GM15510 (cell line): ENCODE data around the gene KRT9.

ENCODE experiments used
- POLR2A ChIP-seq: IDR thresholded peaks from 3 replicates; pipeline ENCODE4 v1.6.1; 2011; ENCODE audit warnings: borderline replicate concordance; ENCODE audit not compliant: insufficient read length; ENCODE audit errors: extremely low read depth

The KRT9 gene

GRCh38 chr17:41528959-41529353, 42.9 kb downstream of the KRT9 start:
- TF ChIP-seq POLR2A: no peak

GRCh38 chr17:41527063-41528023, 44.5 kb downstream of the KRT9 start:
- TF ChIP-seq POLR2A: no peak

GRCh38 chr17:41524261-41524660, 47.6 kb downstream of the KRT9 start:
- no peak for TF ChIP-seq POLR2A

GRCh38 chr17:41523787-41524186, 48.1 kb downstream of the KRT9 start:
- no peak for TF ChIP-seq POLR2A

DNA sequence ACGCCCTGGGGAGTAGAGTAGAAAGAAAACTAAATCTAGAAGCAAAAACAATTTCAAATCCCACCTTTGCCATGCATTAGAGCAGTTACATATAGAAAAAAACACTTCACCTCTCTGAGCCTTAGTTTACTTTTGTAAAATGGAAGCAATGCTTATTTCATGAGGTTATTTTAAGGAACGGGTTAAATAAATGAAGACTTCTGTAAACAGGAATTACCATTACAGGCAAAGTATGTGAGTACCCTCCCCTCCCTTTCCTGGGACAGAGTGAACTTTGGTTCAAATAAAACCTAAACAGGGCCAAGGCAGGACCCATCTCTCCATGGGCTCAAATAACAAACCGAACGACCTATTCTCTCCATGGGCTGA, 48.6 kb downstream of the KRT9 start:
- no peak for TF ChIP-seq POLR2A

DNA sequence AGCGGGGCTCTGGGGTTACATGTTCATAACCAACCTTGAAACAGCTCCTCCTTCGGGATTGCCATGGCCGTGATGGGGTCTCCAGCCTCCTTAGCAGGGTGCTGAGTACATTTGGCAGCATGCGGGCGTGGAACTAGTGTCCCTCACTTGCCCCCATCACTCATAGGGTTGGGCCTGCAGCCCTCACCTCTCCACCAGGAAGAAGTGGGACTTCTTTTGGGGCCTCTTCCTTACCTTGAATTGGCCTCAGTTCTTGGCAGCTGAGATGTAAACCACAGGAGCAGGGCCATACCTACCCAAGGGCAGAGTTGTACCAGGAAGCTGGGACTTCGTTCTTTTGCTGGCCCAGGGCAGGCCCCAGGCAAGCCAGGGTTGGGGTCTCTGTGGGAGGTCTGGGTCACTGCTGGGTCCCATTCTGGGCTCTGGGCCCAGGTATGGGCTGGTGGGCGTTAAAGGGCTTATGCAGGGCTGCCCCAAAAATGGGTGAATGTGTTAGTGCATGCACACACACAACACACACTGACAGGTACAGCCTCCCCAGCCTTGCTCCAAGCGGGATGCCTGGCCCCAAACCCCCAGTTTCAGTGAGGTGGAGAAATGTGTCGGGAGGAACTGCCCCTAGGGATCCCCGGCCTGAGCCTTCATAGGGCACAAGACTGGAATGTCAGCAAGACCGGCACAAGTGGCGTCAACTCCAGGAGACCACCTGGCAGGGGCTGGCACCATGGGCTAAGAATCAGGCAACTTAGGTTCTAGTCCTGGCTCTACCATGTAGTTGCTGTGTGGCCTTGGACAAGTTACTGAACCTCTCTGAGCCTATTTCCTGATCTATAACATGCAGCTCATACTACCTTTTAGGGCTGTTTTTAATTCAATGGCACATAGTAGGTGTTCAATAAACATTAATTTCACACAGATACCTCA, 49.3 kb downstream of the KRT9 start:
- TF ChIP-seq POLR2A: no peak

DNA sequence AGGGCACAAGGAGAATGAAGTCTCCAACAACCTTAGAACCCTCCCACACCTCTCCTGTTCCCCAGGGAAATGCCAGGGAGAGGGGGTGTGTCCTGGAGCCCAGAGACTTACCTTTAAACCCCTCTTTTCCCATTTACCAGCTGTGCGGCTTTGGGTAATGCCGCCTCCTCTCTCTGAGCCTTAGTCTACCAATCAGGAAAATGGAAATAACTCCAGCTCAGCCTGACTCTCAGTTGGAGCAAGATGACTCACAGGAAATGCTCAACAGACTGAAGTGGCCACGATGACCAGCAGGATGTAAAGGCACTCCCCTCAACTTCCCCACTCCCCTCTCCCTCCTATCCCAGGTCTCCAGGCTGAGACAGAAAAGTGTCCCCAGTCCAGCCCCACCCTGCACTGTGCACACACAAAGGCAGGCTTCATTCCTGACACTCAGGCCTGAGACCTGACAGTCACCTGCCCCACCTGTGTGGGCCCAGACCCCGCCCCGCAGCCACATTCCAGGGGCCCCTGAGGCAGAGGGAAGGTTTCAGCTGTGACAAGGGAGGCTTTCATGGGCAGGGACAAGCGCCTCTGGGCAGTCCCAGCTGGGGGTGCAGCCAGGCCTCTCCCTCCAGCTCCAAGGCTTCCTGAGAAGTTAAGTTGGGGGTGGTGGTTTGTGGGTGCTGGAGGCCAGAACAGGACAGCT, 50.1 kb downstream of the KRT9 start:
- TF ChIP-seq POLR2A: no peak

DNA sequence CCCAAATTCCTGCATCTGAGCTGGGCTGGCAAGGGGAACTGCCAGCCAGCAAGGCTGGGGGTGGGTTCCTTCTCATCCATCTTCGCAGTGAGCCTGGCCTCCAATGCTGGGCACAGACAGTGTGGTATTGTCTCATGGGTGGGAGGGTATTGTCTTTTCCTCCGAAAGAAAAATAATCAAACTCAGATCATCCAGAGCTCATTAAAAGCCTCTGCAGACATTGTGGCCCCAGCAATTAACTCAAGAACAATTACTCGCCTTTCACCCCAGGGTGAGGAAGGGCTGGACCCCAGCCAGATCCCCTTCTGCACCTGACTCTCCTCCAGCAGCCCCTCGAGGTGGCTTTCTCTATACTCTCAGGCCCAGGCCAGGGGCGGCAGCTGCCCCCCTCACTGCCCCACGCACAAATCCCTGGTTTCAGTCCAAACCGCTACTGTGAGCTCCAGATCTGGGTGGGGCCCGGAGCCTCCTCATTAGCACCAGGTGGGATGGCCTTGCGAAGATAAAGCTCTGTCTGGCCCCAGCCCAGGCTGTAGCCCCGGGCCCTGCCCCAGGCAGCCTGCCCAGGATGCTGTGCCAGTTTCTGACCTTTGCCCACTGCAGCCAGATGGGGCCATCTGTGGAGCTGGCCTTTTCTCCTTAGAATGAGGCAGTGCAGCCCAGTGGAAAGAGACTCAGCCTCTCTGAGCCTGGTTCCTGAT, 50.9 kb downstream of the KRT9 start:
- no peak for TF ChIP-seq POLR2A

DNA sequence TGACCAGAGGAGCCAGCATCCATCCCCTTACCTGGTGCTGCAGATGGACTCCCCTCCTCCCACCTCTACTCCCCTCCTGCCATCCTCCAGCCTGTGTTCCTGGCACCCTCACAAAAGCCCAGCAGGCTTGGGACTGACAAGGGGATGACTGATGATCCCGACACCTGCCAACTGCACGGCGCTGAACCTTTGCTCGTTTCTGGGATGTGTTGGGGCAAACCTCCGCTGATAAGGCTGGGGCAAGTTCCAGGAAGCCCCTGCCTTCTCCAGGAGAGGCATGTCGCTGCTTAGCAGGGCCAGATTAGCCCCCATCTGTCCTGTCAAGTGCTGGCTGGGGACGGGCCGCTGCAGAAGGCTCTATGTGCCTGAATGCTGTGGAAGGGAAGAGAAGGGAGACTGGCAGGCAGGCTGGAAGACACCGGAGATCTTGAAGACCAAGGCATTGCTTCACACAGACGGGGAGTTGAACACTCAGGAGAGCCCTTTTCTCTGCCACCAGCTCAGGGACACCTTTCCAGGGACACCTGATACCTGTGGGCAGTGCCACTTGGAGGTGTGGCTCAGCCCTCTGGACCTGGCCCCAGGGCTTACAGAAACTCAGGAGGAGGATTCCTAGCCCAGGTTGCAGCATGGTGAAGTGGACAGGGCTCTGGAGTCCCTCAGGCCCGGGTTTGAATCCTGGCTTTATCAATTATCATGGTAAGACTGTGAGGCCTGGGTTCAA, 52.2 kb downstream of the KRT9 start:
- no peak for TF ChIP-seq POLR2A

DNA sequence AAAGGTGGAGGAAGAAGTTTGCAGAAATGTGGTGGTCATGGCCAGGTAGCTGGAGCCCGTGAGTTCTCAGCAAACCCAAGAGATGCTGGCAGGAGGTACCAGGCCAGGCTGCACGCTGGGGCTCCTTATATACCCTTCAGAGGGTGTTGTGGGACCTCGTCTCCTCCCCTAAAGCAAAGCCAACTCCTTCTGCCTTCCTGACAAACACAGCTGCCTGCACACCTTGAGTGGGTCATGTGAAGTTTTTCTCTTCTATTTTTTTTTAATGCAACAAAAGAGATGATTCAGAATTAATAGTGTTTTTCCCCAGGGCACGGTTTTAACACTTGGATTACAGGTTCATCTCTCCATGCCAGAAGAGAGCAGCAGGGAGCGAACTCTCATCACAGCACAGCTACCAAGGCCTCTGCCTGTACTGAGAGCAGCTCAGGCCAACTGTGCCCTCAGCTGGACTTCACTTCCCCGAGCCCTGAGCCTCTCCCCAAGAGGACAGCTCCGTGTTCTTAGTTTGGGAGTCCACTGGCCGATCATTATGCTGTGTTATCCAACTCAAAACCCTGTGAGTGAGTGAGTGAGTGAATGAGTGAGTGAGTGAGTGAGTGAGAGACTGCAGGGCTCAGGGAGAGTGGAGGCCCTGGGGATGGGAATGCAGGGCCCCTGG, 52.9 kb downstream of the KRT9 start, which contains the start of gene KRT15:
TSS of gene KRT15 (minus strand) at position 102 of the 661 bp plus-strand sequence. CDS start at position 39, 63 bp downstream.
- TF ChIP-seq POLR2A: no peak

DNA sequence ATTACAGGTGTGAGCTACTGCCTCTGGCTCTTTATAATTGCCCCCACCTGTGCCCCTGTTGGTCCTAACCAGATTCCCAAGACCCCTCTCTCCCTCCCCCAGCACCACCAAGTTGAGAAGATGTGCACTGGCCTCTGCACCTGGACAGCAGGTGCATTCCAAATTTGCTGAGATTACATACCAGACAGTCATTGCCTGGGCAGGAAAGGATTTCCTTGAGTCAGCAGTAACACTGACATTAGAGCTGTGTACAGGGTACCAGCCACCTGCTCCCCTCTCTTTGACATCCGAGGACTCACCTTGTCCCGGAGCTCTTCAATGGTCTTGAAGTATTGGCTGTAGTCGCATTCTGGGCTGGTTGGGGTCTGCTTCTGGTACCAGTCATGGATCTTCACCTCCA, 53.8 kb downstream of the KRT9 start:
- TF ChIP-seq POLR2A: no peak

DNA sequence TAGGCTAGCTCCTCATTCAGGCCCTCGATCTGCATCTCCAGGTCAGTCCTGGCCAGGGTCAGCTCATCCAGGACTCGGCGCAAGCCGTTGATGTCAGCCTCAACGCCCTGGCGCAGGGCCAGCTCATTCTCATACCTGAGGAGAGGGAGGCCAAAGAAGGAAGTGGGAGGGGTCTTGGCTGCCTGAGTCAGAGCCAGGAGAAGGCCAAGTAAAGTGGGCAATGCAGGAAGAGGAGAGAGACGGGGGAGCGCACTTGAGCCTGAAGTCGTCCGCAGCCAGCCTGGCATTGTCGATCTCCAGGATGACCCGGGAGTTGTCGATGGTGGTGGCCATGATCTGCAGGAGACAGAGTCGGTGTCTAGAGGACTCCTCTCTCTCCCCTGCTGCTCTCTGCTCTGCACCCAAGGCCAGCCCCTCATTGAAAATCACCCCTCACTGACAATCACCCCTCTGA, 55.0 kb downstream of the KRT9 start:
- TF ChIP-seq POLR2A: no peak
